Measurements from ENCODE around the gene TACC2. TPM values are rescaled to one million over a fixed set of nuclear protein-coding genes. Genes with fewer than 3 reads are reported as not detected.
A peak's percentile ranks its signal among the peaks of the same experiment; 100 is the strongest.
"Not testable (repeated sequence)": the region's sequence is repeated elsewhere in the genome, so short reads cannot be mapped to it uniquely, and the experiment has no call there.

Gene TACC2
- total RNA-seq, 1 donor from 2014 or later: 76.4 TPM

DNA sequence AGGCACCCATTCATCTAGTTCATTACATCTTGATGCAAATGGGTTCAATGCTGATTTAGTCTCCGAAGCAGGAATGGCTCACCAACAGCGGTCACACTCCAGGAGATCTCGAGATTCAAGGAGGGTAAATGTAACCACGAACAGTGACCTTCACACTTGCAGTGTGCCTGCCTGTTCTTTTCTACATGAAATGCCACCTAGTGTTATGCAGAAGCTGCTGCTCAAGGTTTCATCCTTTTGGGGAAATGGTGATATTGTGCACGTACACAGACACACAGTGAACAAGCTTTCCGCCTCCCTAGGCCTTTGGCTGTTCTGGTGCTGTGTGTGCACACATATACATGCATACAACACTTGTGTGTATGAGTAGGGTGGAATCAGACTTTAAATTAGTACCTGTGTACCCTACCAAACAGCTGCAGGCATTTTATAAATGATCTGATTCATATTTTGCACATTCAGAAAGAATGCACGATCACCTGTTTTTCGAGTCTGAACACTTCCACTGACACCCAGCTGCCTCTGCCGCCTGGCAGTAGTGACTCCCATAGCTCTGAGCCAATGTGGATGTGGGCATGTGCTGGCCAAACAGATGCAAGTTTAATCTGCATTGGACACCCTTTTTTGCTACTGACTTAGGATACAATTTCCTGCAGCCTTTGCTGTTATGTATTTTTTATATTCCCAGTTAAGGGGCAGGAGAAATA, 100.5 kb downstream of the TACC2 start:
- H3K4me3 ChIP-seq: no peak overlapping the region
- no peaks in the 10 kb centered on the region for H3K9me3 ChIP-seq
- H3K36me3 ChIP-seq: no peaks in the 10 kb centered on the region
- TF ChIP-seq POLR2AphosphoS5 (IDR thresholded peaks at IDR 0.05; ENCODE audit: insufficient read depth in 1 of 2, low read depth in 1 of 2): peak in 1 of 2 donors; percentile 76
- TF ChIP-seq, protein P1, sequence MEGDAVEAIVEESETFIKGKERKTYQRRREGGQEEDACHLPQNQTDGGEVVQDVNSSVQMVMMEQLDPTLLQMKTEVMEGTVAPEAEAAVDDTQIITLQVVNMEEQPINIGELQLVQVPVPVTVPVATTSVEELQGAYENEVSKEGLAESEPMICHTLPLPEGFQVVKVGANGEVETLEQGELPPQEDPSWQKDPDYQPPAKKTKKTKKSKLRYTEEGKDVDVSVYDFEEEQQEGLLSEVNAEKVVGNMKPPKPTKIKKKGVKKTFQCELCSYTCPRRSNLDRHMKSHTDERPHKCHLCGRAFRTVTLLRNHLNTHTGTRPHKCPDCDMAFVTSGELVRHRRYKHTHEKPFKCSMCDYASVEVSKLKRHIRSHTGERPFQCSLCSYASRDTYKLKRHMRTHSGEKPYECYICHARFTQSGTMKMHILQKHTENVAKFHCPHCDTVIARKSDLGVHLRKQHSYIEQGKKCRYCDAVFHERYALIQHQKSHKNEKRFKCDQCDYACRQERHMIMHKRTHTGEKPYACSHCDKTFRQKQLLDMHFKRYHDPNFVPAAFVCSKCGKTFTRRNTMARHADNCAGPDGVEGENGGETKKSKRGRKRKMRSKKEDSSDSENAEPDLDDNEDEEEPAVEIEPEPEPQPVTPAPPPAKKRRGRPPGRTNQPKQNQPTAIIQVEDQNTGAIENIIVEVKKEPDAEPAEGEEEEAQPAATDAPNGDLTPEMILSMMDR (IDR thresholded peaks at IDR 0.05): no peak
- no peaks in the 10 kb centered on the region for H3K27me3 ChIP-seq
- no peak for DNase-seq (ENCODE audit: extremely low spot score in 2 of 2)
- intact Hi-C loops (cut with DNase I): no loop called here
- peaks cover 8% of the 10 kb centered on the region for H3K4me1 ChIP-seq
- peak overlapping the region; percentile 66 for H3K27ac ChIP-seq

DNA sequence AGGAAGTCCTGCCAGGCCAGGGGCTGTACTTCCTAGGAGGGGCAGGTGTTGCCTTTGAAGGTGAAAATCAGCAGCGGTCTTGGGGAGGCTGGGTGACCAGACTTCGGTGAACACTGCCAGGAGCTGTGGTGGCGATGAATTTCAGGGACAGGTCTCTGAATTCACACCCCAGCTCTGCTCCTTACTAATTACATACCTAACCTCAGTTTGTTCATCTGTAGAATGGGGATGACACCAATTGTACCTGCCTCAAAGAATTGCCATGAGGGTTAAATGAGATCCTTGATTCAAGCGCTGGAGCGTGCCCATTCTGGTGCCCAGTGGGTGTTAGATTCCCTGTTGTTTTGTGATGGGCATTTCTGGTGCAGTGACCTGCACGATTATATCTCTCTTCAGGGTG, 102.8 kb downstream of the TACC2 start:
- Histone ChIP-seq H3K27ac (no peak overlapping the region), H3K4me1 (peaks cover 6% of the 10 kb centered on the region), H3K36me3 (no peaks in the 10 kb centered on the region), H3K9me3 (no peaks in the 10 kb centered on the region), H3K27me3 (no peaks in the 10 kb centered on the region), H3K4me3 (no peak overlapping the region)
- TF ChIP-seq, protein P1 (IDR thresholded peaks at IDR 0.05): no peak
- TF ChIP-seq POLR2AphosphoS5 (IDR thresholded peaks at IDR 0.05; ENCODE audit: insufficient read depth in 1 of 2, low read depth in 1 of 2) (no peak), POLR2A (IDR thresholded peaks at IDR 0.05) (no peak)
- intact Hi-C loops (cut with DNase I): no loop called here
- no peak for DNase-seq (ENCODE audit: extremely low spot score in 2 of 2)

DNA sequence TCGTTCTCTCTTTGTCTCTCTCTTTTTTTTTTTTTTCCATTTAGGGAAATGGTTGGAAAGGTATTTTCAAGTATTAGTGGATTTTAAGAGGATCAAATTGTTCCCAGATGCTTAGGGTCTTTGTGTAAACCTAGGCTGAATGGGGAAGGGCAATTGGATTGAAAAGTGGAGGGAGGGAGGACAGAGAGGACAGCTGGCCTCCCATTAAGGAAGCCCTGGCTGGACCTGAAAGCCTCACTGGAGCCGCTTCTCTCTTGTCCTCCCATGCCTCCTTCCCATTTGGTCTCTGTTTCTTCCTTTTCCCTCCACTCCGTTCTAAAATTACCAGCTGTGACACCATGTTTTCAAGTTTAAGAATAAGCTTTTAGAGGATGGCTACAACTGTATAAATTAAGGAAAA, 104.1 kb downstream of the TACC2 start:
- H3K27me3 ChIP-seq: no peaks in the 10 kb centered on the region
- no peak for DNase-seq (ENCODE audit: extremely low spot score in 2 of 2)
- no peaks in the 10 kb centered on the region for H3K36me3 ChIP-seq

DNA sequence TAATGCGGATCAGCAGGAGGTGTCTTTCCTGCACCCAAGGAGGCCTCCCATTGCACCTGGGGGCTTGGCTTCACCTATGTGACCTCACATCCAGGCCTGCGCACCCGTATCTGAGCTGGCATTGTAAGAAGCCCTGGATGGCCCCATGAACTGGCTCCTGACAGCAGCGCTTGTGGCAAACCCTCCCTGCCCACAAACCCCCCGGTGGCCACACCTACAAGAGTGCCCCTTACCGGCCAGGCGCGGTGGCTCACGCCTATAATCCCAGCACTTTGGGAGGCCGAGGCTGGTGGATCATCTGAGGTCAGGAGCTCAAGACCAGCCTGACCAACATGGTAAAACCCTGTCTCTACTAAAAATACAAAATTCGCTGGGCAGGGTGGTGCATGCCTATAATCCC, 107.2 kb downstream of the TACC2 start:
- DNase-seq (ENCODE audit: extremely low spot score in 2 of 2); H3K27me3 ChIP-seq; intact Hi-C loops (cut with DNase I); H3K9me3 ChIP-seq; H3K4me3 ChIP-seq; H3K36me3 ChIP-seq; H3K27ac ChIP-seq; H3K4me1 ChIP-seq: not testable (repeated sequence)

More for the DNA sequence above, 104.1 kb downstream of the TACC2 start:
- H3K4me3 ChIP-seq: no peak overlapping the region
- no peaks in the 10 kb centered on the region for H3K9me3 ChIP-seq
- TF ChIP-seq POLR2A (IDR thresholded peaks at IDR 0.05): no peak
- TF ChIP-seq, protein P1 (IDR thresholded peaks at IDR 0.05): no peak
- no peak for TF ChIP-seq POLR2AphosphoS5 (IDR thresholded peaks at IDR 0.05; ENCODE audit: insufficient read depth in 1 of 2, low read depth in 1 of 2)
- H3K4me1 ChIP-seq: no peaks in the 10 kb centered on the region
- intact Hi-C loops (cut with DNase I): no loop called here
- H3K27ac ChIP-seq: no peak overlapping the region

DNA sequence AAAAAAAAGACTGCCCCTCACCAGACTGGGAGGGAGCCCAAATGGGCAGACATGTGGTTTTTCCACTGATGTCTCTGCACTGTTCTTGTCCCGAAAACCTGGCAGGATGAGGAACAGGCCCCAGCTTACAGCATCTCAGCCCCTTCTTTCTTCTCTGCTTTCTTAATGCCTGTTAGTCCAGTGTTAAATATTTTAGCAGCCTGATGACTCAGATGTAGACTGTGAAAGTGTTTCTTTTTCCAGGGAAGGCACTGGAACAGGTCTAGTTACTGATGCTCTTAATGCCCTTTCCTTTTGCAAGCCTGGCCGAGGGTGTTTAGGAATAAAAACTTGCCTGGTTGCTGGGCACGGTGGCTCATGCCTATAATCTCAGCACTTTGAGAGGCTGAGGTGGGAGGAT, 107.7 kb downstream of the TACC2 start:
- no peak for DNase-seq (ENCODE audit: extremely low spot score in 2 of 2)
- Histone ChIP-seq H3K27ac (no peak overlapping the region), H3K4me1 (no peaks in the 10 kb centered on the region), H3K36me3 (no peaks in the 10 kb centered on the region), H3K9me3 (no peaks in the 10 kb centered on the region), H3K4me3 (no peak overlapping the region), H3K27me3 (no peaks in the 10 kb centered on the region)
- TF ChIP-seq POLR2AphosphoS5 (IDR thresholded peaks at IDR 0.05; ENCODE audit: insufficient read depth in 1 of 2, low read depth in 1 of 2) (no peak), POLR2A (IDR thresholded peaks at IDR 0.05) (no peak)
- TF ChIP-seq, protein P1 (IDR thresholded peaks at IDR 0.05): no peak
- intact Hi-C loops (cut with DNase I): no loop called here

All from vagina (tissue), 2 donors.